Measurements from ENCODE around the gene EPB41L2. TPM values are rescaled to one million over a fixed set of nuclear protein-coding genes. Genes with fewer than 3 reads are reported as not detected.

Gene EPB41L2
- total and polyA plus RNA-seq, 2 donors (not counting 1 experiment from before 2014, with no cell fraction given) = 113 to 264 TPM

- Histone ChIP-seq H3K36me3 (ENCODE audit: control insufficient read depth, insufficient read depth, low read length) (no peaks in the 10 kb centered on the region), H3K79me2 (ENCODE audit: control insufficient read depth, insufficient read depth, low read length) (peaks cover 8% of the 10 kb centered on the region), H3K27ac (ENCODE audit: insufficient read depth, low read length) (no peak overlapping the region), H4K20me1 (ENCODE audit: control insufficient read depth, extremely low read depth, insufficient read depth, low read length) (no peaks in the 10 kb centered on the region), H3K4me1 (ENCODE audit: control insufficient read depth, extremely low read depth, insufficient read depth, low read length) (peaks cover 5% of the 10 kb centered on the region), H3K4me3 (replicated peaks in 1 of 4; ENCODE audit: control extremely low read depth in 1 of 4, insufficient read depth in 1 of 4, low read depth in 3 of 4, low read length in 4 of 4) (no peak overlapping the region), H3K9me3 (ENCODE audit: control insufficient read depth, insufficient read depth, low read depth, low read length) (no peaks in the 10 kb centered on the region), H2AFZ (ENCODE audit: low read length) (no peak overlapping the region), H3K4me2 (ENCODE audit: extremely low read depth, insufficient read depth, low read length) (no peak overlapping the region), H3K27me3 (ENCODE audit: control insufficient read depth, insufficient read depth, low read length) (no peaks in the 10 kb centered on the region), H3K9ac (ENCODE audit: insufficient read depth, low read length) (no peak overlapping the region)
- DNase-seq (ENCODE audit: low read depth in 2 of 2) = no peak
- no peak for TF ChIP-seq EZH2 (IDR thresholded peaks at IDR 0.05; ENCODE audit: low read length, missing control alignments)
- no peak for TF ChIP-seq CTCF (conservative IDR thresholded peaks at IDR 0.05 in 1 of 2, IDR thresholded peaks at IDR 0.05 in 1 of 2; ENCODE audit: low read depth in 1 of 2, low read length in 2 of 2)
Measured at GRCh38 chr6:130949553-130949952, 113.5 kb downstream of the EPB41L2 start.

GRCh38 chr6:130947464-130947863, 115.6 kb downstream of the EPB41L2 start:
- Histone ChIP-seq H3K9me3 (ENCODE audit: control insufficient read depth, insufficient read depth, low read depth, low read length) (no peaks in the 10 kb centered on the region), H3K36me3 (ENCODE audit: control insufficient read depth, insufficient read depth, low read length) (no peaks in the 10 kb centered on the region), H3K79me2 (ENCODE audit: control insufficient read depth, insufficient read depth, low read length) (peaks cover 11% of the 10 kb centered on the region), H4K20me1 (ENCODE audit: control insufficient read depth, extremely low read depth, insufficient read depth, low read length) (no peaks in the 10 kb centered on the region), H2AFZ (ENCODE audit: low read length) (no peak overlapping the region), H3K27me3 (ENCODE audit: control insufficient read depth, insufficient read depth, low read length) (no peaks in the 10 kb centered on the region), H3K27ac (ENCODE audit: insufficient read depth, low read length) (no peak overlapping the region), H3K4me1 (ENCODE audit: control insufficient read depth, extremely low read depth, insufficient read depth, low read length) (peaks cover 7% of the 10 kb centered on the region), H3K4me3 (replicated peaks in 1 of 4; ENCODE audit: control extremely low read depth in 1 of 4, insufficient read depth in 1 of 4, low read depth in 3 of 4, low read length in 4 of 4) (no peak overlapping the region), H3K4me2 (ENCODE audit: extremely low read depth, insufficient read depth, low read length) (no peak overlapping the region), H3K9ac (ENCODE audit: insufficient read depth, low read length) (no peak overlapping the region)
- no peak for TF ChIP-seq EZH2 (IDR thresholded peaks at IDR 0.05; ENCODE audit: low read length, missing control alignments)
- DNase-seq (ENCODE audit: low read depth in 2 of 2) = no peak

GRCh38 chr6:130946076-130946475, 117.0 kb downstream of the EPB41L2 start:
- Histone ChIP-seq H3K4me2 (ENCODE audit: extremely low read depth, insufficient read depth, low read length) (no peak overlapping the region), H3K4me1 (ENCODE audit: control insufficient read depth, extremely low read depth, insufficient read depth, low read length) (peaks cover 7% of the 10 kb centered on the region), H3K9ac (ENCODE audit: insufficient read depth, low read length) (no peak overlapping the region), H3K79me2 (ENCODE audit: control insufficient read depth, insufficient read depth, low read length) (peaks cover 9% of the 10 kb centered on the region), H4K20me1 (ENCODE audit: control insufficient read depth, extremely low read depth, insufficient read depth, low read length) (no peaks in the 10 kb centered on the region), H3K36me3 (ENCODE audit: control insufficient read depth, insufficient read depth, low read length) (no peaks in the 10 kb centered on the region), H3K27me3 (ENCODE audit: control insufficient read depth, insufficient read depth, low read length) (no peaks in the 10 kb centered on the region), H3K9me3 (ENCODE audit: control insufficient read depth, insufficient read depth, low read depth, low read length) (no peaks in the 10 kb centered on the region), H3K27ac (ENCODE audit: insufficient read depth, low read length) (no peak overlapping the region), H3K4me3 (replicated peaks in 1 of 4; ENCODE audit: control extremely low read depth in 1 of 4, insufficient read depth in 1 of 4, low read depth in 3 of 4, low read length in 4 of 4) (no peak overlapping the region), H2AFZ (ENCODE audit: low read length) (no peak overlapping the region)
- DNase-seq (ENCODE audit: low read depth in 2 of 2) = peak; percentile 70 to 71
- no peak for TF ChIP-seq EZH2 (IDR thresholded peaks at IDR 0.05; ENCODE audit: low read length, missing control alignments)
- no peak for TF ChIP-seq CTCF (conservative IDR thresholded peaks at IDR 0.05 in 1 of 2, IDR thresholded peaks at IDR 0.05 in 1 of 2; ENCODE audit: low read depth in 1 of 2, low read length in 2 of 2)
